ENCODE measurements around the gene IFNGR1. TPM values are rescaled to one million over a fixed set of nuclear protein-coding genes. Genes with fewer than 3 reads are reported as not detected.
A peak's percentile ranks its signal among the peaks of the same experiment; 100 is the strongest.

The IFNGR1 gene
- total RNA-seq, 6 experiments from 2014 or later = 25.8 to 88.8 (median 37.4) TPM

GRCh38 chr6:137148306-137149034 lies 70.7 kb downstream of the IFNGR1 start:
- Histone ChIP-seq H3K9me3 (no peaks in the 10 kb centered on the region), H3K36me3 (no peaks in the 10 kb centered on the region), H3K27ac (peak overlapping the region in 1 of 3 donors; percentile 48), H3K4me3 (no peak overlapping the region), H3K4me1 (peaks cover 0 to 5% (median 0%) of the 10 kb centered on the region in 4 donors), H3K27me3 (no peaks in the 10 kb centered on the region)
- TF ChIP-seq POLR2A (IDR thresholded peaks at IDR 0.05) = no peak
- no peak for TF ChIP-seq CTCF (IDR thresholded peaks at IDR 0.05)
- intact Hi-C loops (cut with DNase I) = no loop called here
- 50% methylated on average over 2 of the region's 2 CpGs for WGBS (ENCODE audit: insufficient coverage, low coverage, low lambda C conversion rate, missing lambda C conversion rate)
- DNase-seq (peak in 2 of 3 donors; percentile 63 to 66), ATAC-seq (peak; percentile 84 to 96 (median 94))

Other genes starting within 250 kb of the IFNGR1 start
- under 1 TPM; 0.06 to 0.70 (median 0.12) TPM for gene IL20RA, start 174.4 kb downstream of the IFNGR1 start, total RNA-seq
- not detected for gene IL22RA2, start 45.7 kb downstream of the IFNGR1 start, total RNA-seq

Data from right lobe of liver (tissue), 6 donors.